DOHH2 (cell line): Measurements from ENCODE around the gene OSBPL1A.

Experiments used
- H3F3A ChIP-seq: fragments of 200-600 bp; sonication (generic), shearing (Covaris generic); 2 replicates; pipeline ENCODE4 v1.6.0; 2016; ENCODE audit warnings: antibody characterized with exemption, mild to moderate bottlenecking; ENCODE audit not compliant: control insufficient read depth, insufficient read depth
- H3K27ac ChIP-seq: fragments of 200-600 bp; sonication (generic); 2 replicates; pipeline ENCODE4 v1.5.1; 2014; ENCODE audit warnings: low read depth, mild to moderate bottlenecking, low read length, moderate library complexity
- H3K27me3 ChIP-seq: fragments of 200-600 bp; sonication (generic); 2 replicates; pipeline ENCODE4 v1.6.1; 2014; ENCODE audit warnings: mild to moderate bottlenecking, low read length, mixed read lengths; ENCODE audit not compliant: control insufficient read depth
- H3K36me3 ChIP-seq: fragments of 200-600 bp; sonication (generic); 2 replicates; pipeline ENCODE4 v1.6.1; 2014; ENCODE audit warnings: mild to moderate bottlenecking, low read length, moderate library complexity, mixed read lengths; ENCODE audit not compliant: control insufficient read depth
- H3K4me1 ChIP-seq: fragments of 200-600 bp; sonication (generic); 2 replicates; pipeline ENCODE4 v1.6.1; 2014; ENCODE audit warnings: mild to moderate bottlenecking, low read length, mixed read lengths; ENCODE audit not compliant: control insufficient read depth
- H3K4me2 ChIP-seq: fragments of 200-600 bp; sonication (generic); 2 replicates; pipeline ENCODE4 v1.6.0; 2014; ENCODE audit warnings: mild to moderate bottlenecking, low read length, moderate library complexity
- H3K4me3 ChIP-seq: fragments of 200-600 bp; sonication (generic); 2 replicates; pipeline ENCODE4 v1.5.1; 2014; ENCODE audit warnings: mild to moderate bottlenecking, low read length, mixed read lengths
- H3K79me2 ChIP-seq: fragments of 200-600 bp; sonication (generic); 2 replicates; pipeline ENCODE4 v1.6.1; 2014; ENCODE audit warnings: mild to moderate bottlenecking, low read length, mixed read lengths; ENCODE audit not compliant: control insufficient read depth
- H3K9me2 ChIP-seq: fragments of 200-600 bp; sonication (generic); replicated peaks from 2 replicates; pipeline ENCODE4 v1.6.1; 2014; ENCODE audit warnings: mild to moderate bottlenecking, low read length, mixed read lengths; ENCODE audit not compliant: control insufficient read depth
- H3K9me3 ChIP-seq: fragments of 200-600 bp; sonication (generic); 2 replicates; pipeline ENCODE4 v1.6.1; 2014; ENCODE audit warnings: antibody characterized with exemption, low read length, mixed read lengths; ENCODE audit not compliant: control insufficient read depth, insufficient read depth
- H4K20me1 ChIP-seq: fragments of 200-600 bp; sonication (generic); 2 replicates; pipeline ENCODE4 v1.6.0; 2014; ENCODE audit warnings: low read depth, mild to moderate bottlenecking, antibody characterized with exemption, low read length, moderate library complexity; ENCODE audit not compliant: control insufficient read depth, insufficient read depth
- EZH2phosphoT487 ChIP-seq: fragments of 200-600 bp; sonication (generic); IDR thresholded peaks from 2 replicates; pipeline ENCODE4 v1.6.1; 2017; ENCODE audit warnings: borderline replicate concordance, mild to moderate bottlenecking, antibody characterized with exemption, low read length, moderate library complexity, mixed read lengths
- TF ChIP-seq, protein P1 (sequence below): fragments of 200-600 bp; sonication (generic); IDR thresholded peaks from one replicate; pipeline ENCODE4 v1.5.1; 2014; ENCODE audit warnings: antibody characterized with exemption, mild to moderate bottlenecking, low read depth, low read length; ENCODE audit not compliant: poor library complexity, severe bottlenecking

The OSBPL1A gene

DNA sequence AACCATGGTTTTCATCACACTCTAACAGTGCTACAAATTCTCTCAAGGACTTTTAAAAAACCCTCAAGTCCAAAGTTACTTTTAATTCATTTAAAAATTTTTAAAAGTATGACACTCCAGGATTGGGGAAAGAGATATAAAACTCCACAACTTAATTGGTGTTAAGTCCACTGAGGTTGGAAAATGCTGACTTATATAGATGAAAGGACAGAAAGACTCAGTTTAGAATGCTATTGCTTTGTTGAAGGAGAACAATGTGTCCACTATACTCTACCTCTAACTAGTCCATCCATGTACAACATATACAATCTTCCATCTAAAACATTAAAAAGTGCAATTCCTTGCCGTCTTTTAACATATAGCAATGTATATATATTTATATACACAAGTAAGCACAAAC is 217.6 kb downstream of the OSBPL1A start:
- Histone ChIP-seq H3K4me2 (no peak overlapping the region), H3K79me2 (no peaks in the 10 kb centered on the region), H4K20me1 (no peaks in the 10 kb centered on the region), H3K4me1 (peaks cover 15% of the 10 kb centered on the region), H3F3A (no peaks in the 10 kb centered on the region), H3K9me2 (no peaks in the 10 kb centered on the region), H3K9me3 (no peaks in the 10 kb centered on the region), H3K27ac (no peak overlapping the region), H3K27me3 (peaks cover 5% of the 10 kb centered on the region), H3K36me3 (no peaks in the 10 kb centered on the region), H3K4me3 (no peak overlapping the region)
- TF ChIP-seq, protein P1, sequence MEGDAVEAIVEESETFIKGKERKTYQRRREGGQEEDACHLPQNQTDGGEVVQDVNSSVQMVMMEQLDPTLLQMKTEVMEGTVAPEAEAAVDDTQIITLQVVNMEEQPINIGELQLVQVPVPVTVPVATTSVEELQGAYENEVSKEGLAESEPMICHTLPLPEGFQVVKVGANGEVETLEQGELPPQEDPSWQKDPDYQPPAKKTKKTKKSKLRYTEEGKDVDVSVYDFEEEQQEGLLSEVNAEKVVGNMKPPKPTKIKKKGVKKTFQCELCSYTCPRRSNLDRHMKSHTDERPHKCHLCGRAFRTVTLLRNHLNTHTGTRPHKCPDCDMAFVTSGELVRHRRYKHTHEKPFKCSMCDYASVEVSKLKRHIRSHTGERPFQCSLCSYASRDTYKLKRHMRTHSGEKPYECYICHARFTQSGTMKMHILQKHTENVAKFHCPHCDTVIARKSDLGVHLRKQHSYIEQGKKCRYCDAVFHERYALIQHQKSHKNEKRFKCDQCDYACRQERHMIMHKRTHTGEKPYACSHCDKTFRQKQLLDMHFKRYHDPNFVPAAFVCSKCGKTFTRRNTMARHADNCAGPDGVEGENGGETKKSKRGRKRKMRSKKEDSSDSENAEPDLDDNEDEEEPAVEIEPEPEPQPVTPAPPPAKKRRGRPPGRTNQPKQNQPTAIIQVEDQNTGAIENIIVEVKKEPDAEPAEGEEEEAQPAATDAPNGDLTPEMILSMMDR, result no peak
- no peak for TF ChIP-seq EZH2phosphoT487

GRCh38 chr18:24177499-24178133 is 220.0 kb downstream of the OSBPL1A start:
- Histone ChIP-seq H3K9me2 (no peaks in the 10 kb centered on the region), H3K4me3 (peak overlapping the region; percentile 72), H3K36me3 (no peaks in the 10 kb centered on the region), H3K79me2 (no peaks in the 10 kb centered on the region), H3K4me1 (peaks cover 15% of the 10 kb centered on the region), H3K27me3 (peaks cover 5% of the 10 kb centered on the region), H3K27ac (no peak overlapping the region), H4K20me1 (no peaks in the 10 kb centered on the region), H3K9me3 (no peaks in the 10 kb centered on the region), H3K4me2 (peak overlapping the region; percentile 94), H3F3A (no peaks in the 10 kb centered on the region)
- TF ChIP-seq EZH2phosphoT487, result no peak
- TF ChIP-seq, protein P1, result no peak

DNA sequence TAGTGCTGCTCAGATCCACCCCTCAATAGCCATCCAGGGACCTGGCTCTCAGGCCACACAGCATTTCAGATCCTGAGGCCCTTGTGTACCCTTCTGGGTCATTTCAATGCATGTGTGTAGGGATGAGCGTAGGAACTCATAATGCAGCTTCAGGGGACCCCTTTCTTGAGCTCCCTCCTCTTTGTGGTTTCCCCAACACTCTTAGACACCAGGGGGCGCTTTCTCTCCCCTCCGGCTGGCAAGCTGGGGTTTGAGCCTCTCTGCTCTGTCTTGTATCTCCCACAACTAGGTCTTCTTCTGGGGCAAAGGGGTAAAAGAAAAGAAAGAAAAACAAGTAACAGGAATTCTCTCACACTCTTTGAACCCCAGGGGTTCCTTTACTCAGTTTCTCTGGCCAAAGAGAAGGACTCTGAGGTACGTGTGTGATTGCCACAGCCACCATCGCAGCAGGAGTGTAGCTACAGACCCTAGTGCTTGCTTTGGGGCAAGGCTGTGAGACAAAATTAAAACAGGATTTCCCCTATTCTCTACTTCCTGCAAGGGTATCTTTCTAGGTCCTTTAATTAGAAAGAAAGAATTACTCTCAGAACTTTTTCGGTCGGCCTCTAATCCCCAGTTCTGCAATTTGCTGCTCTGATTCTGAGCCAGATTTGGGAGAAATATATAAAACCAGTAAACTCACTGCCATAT is 220.8 kb downstream of the OSBPL1A start:
- no peak for TF ChIP-seq EZH2phosphoT487
- TF ChIP-seq, protein P1, result peak; percentile 88
- peak overlapping the region; percentile 72 for H3K4me3 ChIP-seq
- no peaks in the 10 kb centered on the region for H3K79me2 ChIP-seq
- H3F3A ChIP-seq, result no peaks in the 10 kb centered on the region
- H3K36me3 ChIP-seq, result no peaks in the 10 kb centered on the region
- H4K20me1 ChIP-seq, result no peaks in the 10 kb centered on the region
- H3K27ac ChIP-seq, result no peak overlapping the region
- no peaks in the 10 kb centered on the region for H3K9me3 ChIP-seq
- no peaks in the 10 kb centered on the region for H3K9me2 ChIP-seq
- H3K4me1 ChIP-seq, result peaks cover 15% of the 10 kb centered on the region
- H3K4me2 ChIP-seq, result peak overlapping the region; percentile 94
- H3K27me3 ChIP-seq, result peaks cover 5% of the 10 kb centered on the region
